Measurements from ENCODE around the gene HOXB8.
A peak's percentile ranks its signal among the peaks of the same experiment; 100 is the strongest.

Gene HOXB8

DNA sequence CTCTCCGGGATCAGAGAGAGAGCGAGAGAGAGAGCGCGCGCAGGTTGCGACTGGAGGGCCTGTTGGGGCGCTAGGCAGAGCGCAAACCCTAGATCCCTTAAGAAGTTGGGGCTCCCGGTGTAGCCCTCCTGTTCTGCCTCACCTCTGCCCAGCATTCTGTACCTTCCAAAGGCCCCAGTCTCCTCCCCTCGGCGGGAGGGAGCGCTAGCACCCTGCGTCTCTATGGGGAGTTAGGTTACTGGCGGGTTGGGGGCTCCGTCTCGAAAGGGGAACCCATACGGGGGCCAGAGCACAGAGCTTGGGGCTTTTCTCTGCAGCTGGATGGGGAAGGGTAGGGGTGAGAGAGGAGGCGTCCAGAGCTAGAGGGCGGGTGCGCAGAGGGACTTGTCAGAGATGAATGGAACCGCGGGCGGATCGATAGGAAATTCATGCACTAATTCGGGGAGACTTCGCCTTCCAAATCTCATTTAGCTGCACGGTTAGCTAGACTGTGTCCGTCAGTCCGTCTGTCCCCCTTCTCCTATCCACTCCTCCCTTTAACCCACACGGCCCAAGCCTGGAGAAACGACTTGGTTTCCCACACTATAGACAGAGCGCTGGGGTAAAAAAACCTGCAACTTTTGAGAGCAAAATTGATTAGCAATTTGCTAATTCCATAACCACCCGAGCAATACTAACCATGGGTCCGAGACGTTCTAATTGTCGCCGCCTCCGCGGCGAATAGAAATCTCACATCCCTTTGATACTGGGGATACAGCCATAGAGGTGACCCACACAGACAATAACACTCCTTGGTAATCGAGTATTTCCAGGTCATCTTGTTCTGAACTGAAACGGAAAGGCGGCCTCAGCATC lies 36.2 kb downstream of the HOXB8 start:
- TF ChIP-seq, protein P1, sequence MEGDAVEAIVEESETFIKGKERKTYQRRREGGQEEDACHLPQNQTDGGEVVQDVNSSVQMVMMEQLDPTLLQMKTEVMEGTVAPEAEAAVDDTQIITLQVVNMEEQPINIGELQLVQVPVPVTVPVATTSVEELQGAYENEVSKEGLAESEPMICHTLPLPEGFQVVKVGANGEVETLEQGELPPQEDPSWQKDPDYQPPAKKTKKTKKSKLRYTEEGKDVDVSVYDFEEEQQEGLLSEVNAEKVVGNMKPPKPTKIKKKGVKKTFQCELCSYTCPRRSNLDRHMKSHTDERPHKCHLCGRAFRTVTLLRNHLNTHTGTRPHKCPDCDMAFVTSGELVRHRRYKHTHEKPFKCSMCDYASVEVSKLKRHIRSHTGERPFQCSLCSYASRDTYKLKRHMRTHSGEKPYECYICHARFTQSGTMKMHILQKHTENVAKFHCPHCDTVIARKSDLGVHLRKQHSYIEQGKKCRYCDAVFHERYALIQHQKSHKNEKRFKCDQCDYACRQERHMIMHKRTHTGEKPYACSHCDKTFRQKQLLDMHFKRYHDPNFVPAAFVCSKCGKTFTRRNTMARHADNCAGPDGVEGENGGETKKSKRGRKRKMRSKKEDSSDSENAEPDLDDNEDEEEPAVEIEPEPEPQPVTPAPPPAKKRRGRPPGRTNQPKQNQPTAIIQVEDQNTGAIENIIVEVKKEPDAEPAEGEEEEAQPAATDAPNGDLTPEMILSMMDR (IDR thresholded peaks at IDR 0.05), result no peak
- TF ChIP-seq ZFX (IDR thresholded peaks at IDR 0.05; ENCODE audit: borderline replicate concordance), result no peak
- peak overlapping the region; percentile 37; the same call in 1 of the 2 replicates for H3K27ac ChIP-seq

DNA sequence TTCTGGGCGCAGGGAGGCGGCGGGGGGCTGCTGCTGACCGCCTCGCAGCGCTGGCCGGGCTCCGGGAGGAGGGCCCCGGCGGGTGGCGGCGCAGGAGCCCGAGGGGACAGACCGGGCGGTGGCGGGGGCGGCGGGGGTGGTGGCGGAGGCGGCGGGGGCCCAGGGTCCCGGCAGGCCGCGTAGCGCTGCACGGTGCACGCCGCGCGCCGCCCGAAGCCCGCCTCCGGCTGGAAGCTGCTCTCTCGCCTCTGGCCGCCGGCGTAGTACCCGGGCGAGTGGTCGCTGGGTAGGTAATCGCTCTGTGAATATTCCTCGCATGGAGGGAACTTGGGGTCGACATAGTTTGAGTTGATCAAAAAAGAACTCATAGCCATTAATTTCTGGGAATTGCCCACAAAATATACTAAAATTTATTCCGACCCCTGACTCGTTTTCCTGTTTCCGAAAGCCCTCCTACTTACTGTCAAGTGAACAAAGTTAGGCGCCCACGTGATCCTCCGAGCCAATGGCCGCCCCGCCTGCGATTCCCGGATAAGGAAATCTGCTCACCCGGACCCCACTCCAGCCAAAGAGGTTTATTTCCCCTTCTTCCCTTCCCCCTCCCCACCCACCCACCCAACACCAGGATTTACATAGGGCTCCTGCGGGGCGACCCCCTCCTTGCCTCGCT lies 37.0 kb downstream of the HOXB8 start, which contains the start of gene HOXB4:
Gene HOXB4, minus strand, starts transcription at position 405 of the 670 bp plus-strand sequence. Its CDS starts 31 bp downstream, at position 374.
- peak within 1 kb of the TSS; percentile 37; the same call in 1 of the 2 replicates for H3K27ac ChIP-seq
- no peak for TF ChIP-seq ZFX (IDR thresholded peaks at IDR 0.05; ENCODE audit: borderline replicate concordance)
- TF ChIP-seq, protein P1 (IDR thresholded peaks at IDR 0.05), result no peak

DNA sequence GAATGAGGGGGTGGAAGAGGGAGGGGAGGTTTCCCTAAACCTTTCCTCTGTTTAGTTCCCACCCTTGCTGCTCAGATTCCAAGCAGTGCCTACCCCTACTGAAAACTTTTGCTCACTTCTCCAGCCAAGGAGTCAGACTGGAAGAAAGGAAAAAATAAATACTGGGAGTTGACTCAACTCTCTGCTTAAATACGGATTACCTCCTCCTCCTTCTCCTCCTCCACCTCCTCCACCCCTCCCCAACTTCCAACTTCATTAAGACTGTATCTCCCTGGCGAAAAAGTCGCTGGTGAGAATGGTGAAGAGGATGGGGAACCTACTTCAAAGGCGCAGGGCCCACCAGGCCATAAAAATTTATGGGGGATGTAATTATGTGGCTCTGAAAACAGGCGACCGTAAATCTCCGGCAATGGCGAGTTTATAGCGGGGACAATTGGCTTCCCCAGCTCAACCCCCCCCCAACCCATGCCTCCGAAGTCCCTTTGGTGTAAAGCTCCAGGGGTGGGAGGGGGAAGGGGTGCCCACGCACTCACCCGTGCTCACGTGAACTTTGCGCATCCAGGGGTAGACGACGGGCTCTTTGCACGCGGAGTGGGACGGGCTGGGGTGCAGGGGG lies 37.7 kb downstream of the HOXB8 start:
- H3K27ac ChIP-seq, result peak overlapping the region; percentile 37; the same call in 1 of the 2 replicates
- TF ChIP-seq, protein P1 (IDR thresholded peaks at IDR 0.05), result no peak
- no peak for TF ChIP-seq ZFX (IDR thresholded peaks at IDR 0.05; ENCODE audit: borderline replicate concordance)

DNA sequence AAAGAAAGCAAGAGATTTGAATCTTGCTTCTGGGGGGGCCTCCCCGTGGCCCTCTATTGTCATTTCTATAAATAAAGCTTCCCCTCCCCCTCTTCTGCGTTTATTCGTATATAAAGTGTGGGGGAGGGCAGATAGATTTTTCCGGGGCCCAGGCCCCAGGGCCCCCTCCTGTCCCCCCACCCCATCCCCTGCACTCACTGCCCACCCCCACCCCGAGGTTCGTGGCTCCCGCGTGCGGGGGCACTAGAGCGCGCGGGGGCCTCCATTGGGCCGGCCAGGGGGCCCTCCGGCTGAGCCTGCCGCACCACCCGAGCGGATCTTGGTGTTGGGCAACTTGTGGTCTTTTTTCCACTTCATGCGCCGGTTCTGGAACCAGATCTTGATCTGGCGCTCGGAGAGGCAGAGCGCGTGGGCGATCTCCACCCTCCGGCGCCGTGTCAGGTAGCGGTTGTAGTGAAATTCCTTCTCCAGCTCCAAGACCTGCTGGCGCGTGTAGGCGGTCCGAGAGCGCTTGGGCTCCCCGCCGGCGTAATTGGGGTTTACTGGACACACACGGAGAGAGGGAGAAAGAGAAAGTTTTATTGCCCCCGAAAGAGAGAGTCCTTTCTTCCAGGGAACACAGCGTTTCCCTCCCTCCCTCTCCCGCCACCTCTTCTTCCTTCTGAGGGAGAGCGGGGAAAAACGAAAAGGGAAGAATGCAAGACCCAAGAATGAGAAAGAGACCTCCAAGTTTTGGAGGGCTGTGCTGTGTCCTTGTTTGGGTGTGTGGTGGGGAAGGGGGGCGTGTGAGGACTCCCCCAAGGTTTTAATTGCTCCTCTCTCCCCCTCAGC lies 38.4 kb downstream of the HOXB8 start:
- no peak for TF ChIP-seq ZFX (IDR thresholded peaks at IDR 0.05; ENCODE audit: borderline replicate concordance)
- TF ChIP-seq, protein P1 (IDR thresholded peaks at IDR 0.05), result no peak
- H3K27ac ChIP-seq, result no peak overlapping the region

DNA sequence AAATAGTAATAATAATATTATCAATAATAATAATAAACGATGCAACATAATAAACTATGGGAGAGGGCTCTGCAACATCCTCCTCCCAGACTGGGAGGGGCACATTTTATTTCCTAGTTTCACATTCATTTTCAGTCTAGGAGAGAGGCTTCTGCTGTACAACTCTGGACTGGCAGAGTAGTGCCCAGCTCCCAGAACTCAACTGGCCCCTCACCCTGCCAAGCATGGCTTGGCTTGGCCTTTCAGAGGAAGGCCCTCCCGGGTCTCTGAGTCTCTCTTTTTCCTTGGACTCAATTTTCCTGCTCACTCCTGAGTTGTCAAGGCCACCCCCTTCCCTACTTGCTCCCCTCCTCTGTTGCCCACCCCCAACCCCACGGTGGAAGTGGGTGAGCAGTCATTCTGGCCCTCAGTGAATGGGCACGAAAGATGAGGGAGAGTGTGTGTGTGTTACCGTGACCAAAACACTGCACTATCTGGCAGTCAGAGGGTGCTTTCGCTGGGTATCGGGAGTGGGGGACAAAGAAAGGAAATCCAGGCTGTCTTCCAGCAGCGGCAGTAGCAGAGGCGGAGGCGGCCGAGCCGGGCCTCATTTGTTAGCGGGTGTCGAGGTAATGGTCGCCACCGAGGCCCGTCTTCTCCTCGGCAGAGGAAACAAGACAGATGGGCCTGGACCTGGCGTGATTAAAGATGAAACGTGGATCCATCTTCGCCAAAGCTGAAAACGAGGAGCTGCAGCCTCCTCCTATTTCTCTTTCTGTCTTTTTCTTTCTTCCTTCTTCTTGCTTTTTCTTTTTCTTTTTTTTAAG lies 39.2 kb downstream of the HOXB8 start:
- H3K27ac ChIP-seq, result no peak overlapping the region
- TF ChIP-seq, protein P1 (IDR thresholded peaks at IDR 0.05), result no peak
- TF ChIP-seq ZFX (IDR thresholded peaks at IDR 0.05; ENCODE audit: borderline replicate concordance), result no peak

DNA sequence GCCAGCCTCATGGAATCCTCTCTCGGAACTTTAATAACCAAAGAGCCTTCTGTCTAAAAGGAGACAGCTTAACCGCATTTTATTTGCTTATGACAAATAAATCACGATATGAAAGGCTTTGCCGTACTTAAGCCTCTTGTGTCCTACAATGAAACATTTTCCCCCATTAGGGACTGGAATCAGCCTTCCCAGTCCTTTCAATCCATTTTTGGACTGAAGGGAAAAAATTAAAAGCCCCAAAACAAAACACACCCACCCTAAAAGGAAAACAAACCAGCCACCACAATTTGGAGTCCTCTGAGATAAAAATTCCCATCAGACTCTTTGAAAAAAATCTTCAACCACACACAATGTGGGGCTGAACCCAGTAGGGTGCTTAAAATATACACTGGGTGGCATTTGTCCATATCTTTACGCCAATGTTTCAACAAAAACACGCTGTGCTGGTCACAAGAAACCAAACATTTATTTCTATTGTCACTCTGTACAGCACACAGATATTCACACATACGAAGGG lies 40.0 kb downstream of the HOXB8 start:
- no peak overlapping the region for H3K27ac ChIP-seq
- TF ChIP-seq ZFX (IDR thresholded peaks at IDR 0.05; ENCODE audit: borderline replicate concordance), result no peak
- TF ChIP-seq, protein P1 (IDR thresholded peaks at IDR 0.05), result no peak

Data from 22Rv1 (cell line).